OCI-LY1 (cell line): ENCODE data around the gene DDI1.
"Not testable (repeated sequence)": the region's sequence is repeated elsewhere in the genome, so short reads cannot be mapped to it uniquely, and the experiment has no call there.

Experiments
- H2AFZ ChIP-seq: fragments of 200-600 bp; sonication (generic), shearing (Covaris generic); 2 replicates; pipeline ENCODE4 v1.6.0; 2014; ENCODE audit warnings: antibody characterized with exemption, mild to moderate bottlenecking, low read length
- H3F3A ChIP-seq: fragments of 200-600 bp; sonication (generic), shearing (Covaris generic); 2 replicates; pipeline ENCODE4 v1.6.0; 2014; ENCODE audit warnings: mild to moderate bottlenecking, antibody characterized with exemption, low read length, moderate library complexity; ENCODE audit not compliant: insufficient read depth
- H3K27ac ChIP-seq: fragments of 200-600 bp; sonication (generic); 2 replicates; pipeline ENCODE4 v1.5.1; 2014; ENCODE audit warnings: low read length, mixed run types, mild to moderate bottlenecking, low read depth; ENCODE audit not compliant: poor library complexity, severe bottlenecking
- H3K27me3 ChIP-seq: fragments of 200-600 bp; sonication (generic); 2 replicates; pipeline ENCODE4 v1.6.0; 2014; ENCODE audit warnings: antibody characterized with exemption, mild to moderate bottlenecking, low read length, moderate library complexity; ENCODE audit not compliant: insufficient read depth
- H3K36me3 ChIP-seq: fragments of 200-600 bp; sonication (generic); 2 replicates; pipeline ENCODE4 v1.6.1; 2014; ENCODE audit warnings: mild to moderate bottlenecking, antibody characterized with exemption, low read length, moderate library complexity, mixed read lengths; ENCODE audit not compliant: insufficient read depth
- H3K4me1 ChIP-seq: fragments of 200-600 bp; sonication (generic); 2 replicates; pipeline ENCODE4 v1.5.1; 2014; ENCODE audit warnings: mild to moderate bottlenecking, low read length, moderate library complexity; ENCODE audit not compliant: insufficient read depth, severe bottlenecking
- H3K4me2 ChIP-seq: fragments of 200-600 bp; sonication (generic), shearing (Covaris generic); 2 replicates; pipeline ENCODE4 v1.6.1; 2014; ENCODE audit warnings: low read length
- H3K4me3 ChIP-seq: fragments of 200-600 bp; sonication (generic); 2 replicates; pipeline ENCODE4 v1.5.1; 2014; ENCODE audit warnings: low read length, low read depth, mild to moderate bottlenecking, mixed read lengths; ENCODE audit not compliant: poor library complexity, severe bottlenecking
- H3K79me2 ChIP-seq: fragments of 200-600 bp; shearing (Covaris generic); 2 replicates; pipeline ENCODE4 v1.6.1; 2016; ENCODE audit warnings: mixed run types, low read length, mixed read lengths; ENCODE audit not compliant: insufficient read depth
- H3K9ac ChIP-seq: fragments of 200-600 bp; sonication (generic), shearing (Covaris generic); 2 replicates; pipeline ENCODE4 v1.6.1; 2014; ENCODE audit warnings: mild to moderate bottlenecking, low read length, mixed read lengths
- H3K9me2 ChIP-seq: fragments of 200-600 bp; sonication (generic), shearing (Covaris generic); 2 replicates; pipeline ENCODE4 v1.6.1; 2014; ENCODE audit warnings: low read depth, mild to moderate bottlenecking, low read length, mixed read lengths
- H3K9me3 ChIP-seq: fragments of 200-600 bp; shearing (Covaris generic); 2 replicates; pipeline ENCODE4 v1.6.1; 2014; ENCODE audit warnings: low read length, mixed read lengths
- H4K20me1 ChIP-seq: fragments of 200-600 bp; sonication (generic), shearing (Covaris generic); 2 replicates; pipeline ENCODE4 v1.6.0; 2016; ENCODE audit warnings: mild to moderate bottlenecking, low read length; ENCODE audit not compliant: insufficient read depth
- EZH2 ChIP-seq: fragments of 200-600 bp; sonication (generic), shearing (Covaris generic); IDR thresholded peaks from 2 replicates; pipeline ENCODE4 v1.8.0; 2017; ENCODE audit warnings: borderline replicate concordance, mixed run types, mild to moderate bottlenecking, antibody characterized with exemption, low read length, moderate library complexity, mixed read lengths
- TF ChIP-seq, protein P1 (sequence below): fragments of 200-600 bp; sonication (generic), shearing (Covaris generic); IDR thresholded peaks from 2 replicates; pipeline ENCODE4 v1.5.1; 2017; ENCODE audit warnings: mild to moderate bottlenecking, antibody characterized with exemption, low read length, moderate library complexity, mixed read lengths

DDI1 gene

GRCh38 chr11:104043142-104043541, 6.7 kb downstream of the DDI1 start:
- Histone ChIP-seq H4K20me1 (no peaks in the 10 kb centered on the region), H3K9me3 (no peaks in the 10 kb centered on the region), H3K36me3 (no peaks in the 10 kb centered on the region), H3K4me1 (no peaks in the 10 kb centered on the region), H3K4me3 (no peak overlapping the region), H3K27ac (no peak overlapping the region), H3F3A (no peaks in the 10 kb centered on the region), H3K79me2 (no peaks in the 10 kb centered on the region), H3K9me2 (no peaks in the 10 kb centered on the region), H3K9ac (no peak overlapping the region), H2AFZ (no peak overlapping the region; the same call in 1 of the 2 replicates), H3K4me2 (no peak overlapping the region), H3K27me3 (no peaks in the 10 kb centered on the region)
- no peak for TF ChIP-seq EZH2
- TF ChIP-seq, protein P1, sequence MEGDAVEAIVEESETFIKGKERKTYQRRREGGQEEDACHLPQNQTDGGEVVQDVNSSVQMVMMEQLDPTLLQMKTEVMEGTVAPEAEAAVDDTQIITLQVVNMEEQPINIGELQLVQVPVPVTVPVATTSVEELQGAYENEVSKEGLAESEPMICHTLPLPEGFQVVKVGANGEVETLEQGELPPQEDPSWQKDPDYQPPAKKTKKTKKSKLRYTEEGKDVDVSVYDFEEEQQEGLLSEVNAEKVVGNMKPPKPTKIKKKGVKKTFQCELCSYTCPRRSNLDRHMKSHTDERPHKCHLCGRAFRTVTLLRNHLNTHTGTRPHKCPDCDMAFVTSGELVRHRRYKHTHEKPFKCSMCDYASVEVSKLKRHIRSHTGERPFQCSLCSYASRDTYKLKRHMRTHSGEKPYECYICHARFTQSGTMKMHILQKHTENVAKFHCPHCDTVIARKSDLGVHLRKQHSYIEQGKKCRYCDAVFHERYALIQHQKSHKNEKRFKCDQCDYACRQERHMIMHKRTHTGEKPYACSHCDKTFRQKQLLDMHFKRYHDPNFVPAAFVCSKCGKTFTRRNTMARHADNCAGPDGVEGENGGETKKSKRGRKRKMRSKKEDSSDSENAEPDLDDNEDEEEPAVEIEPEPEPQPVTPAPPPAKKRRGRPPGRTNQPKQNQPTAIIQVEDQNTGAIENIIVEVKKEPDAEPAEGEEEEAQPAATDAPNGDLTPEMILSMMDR: no peak

DNA sequence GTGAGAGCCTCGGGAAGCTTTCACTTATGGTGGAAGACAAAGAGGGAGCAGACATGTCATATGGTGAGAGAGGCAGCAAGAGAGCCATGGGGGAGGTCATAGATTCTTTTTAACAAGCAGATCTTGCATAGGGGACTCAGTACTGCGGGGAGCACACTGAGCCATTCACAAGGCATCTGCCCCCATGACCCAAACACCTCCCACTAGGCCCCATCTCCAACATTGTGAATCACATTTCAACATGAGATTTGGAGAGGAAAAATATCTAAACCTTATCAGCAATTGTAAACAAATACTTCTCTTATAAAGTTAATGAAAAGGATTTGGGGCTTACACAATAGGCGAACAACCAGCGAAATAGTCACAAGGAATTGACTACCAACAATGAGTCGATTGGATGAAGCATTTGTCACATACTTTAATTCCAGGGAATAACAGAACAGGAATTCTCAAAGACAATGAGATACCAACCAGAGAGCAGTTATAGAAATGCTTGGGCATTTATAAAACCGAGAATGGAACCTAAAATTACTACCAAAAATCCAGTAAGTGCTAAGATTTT, 7.3 kb downstream of the DDI1 start:
- H3K27ac ChIP-seq: no peak overlapping the region
- H3K4me1 ChIP-seq: no peaks in the 10 kb centered on the region
- no peak overlapping the region for H3K4me3 ChIP-seq
- TF ChIP-seq EZH2: no peak
- TF ChIP-seq, protein P1: no peak
- H3K36me3 ChIP-seq: no peaks in the 10 kb centered on the region
- no peak overlapping the region for H2AFZ ChIP-seq
- no peak overlapping the region for H3K4me2 ChIP-seq
- H3K27me3 ChIP-seq: no peaks in the 10 kb centered on the region
- H4K20me1 ChIP-seq: no peaks in the 10 kb centered on the region
- no peaks in the 10 kb centered on the region for H3K79me2 ChIP-seq
- no peaks in the 10 kb centered on the region for H3K9me2 ChIP-seq
- H3K9me3 ChIP-seq: no peaks in the 10 kb centered on the region
- no peak overlapping the region for H3K9ac ChIP-seq
- no peaks in the 10 kb centered on the region for H3F3A ChIP-seq

- no peak overlapping the region for H2AFZ ChIP-seq
- TF ChIP-seq, protein P1: no peak
- no peak for TF ChIP-seq EZH2
- H3K27ac ChIP-seq: no peak overlapping the region
- no peaks in the 10 kb centered on the region for H3K36me3 ChIP-seq
- H3K27me3 ChIP-seq: no peaks in the 10 kb centered on the region
- no peaks in the 10 kb centered on the region for H3K9me3 ChIP-seq
- H3K4me3 ChIP-seq: no peak overlapping the region
- no peaks in the 10 kb centered on the region for H3F3A ChIP-seq
- no peaks in the 10 kb centered on the region for H3K79me2 ChIP-seq
- H4K20me1 ChIP-seq: no peaks in the 10 kb centered on the region
- no peaks in the 10 kb centered on the region for H3K9me2 ChIP-seq
- no peak overlapping the region for H3K4me2 ChIP-seq
- H3K4me1 ChIP-seq: no peaks in the 10 kb centered on the region
- H3K9ac ChIP-seq: no peak overlapping the region
Observed at GRCh38 chr11:104046331-104046730, 9.9 kb downstream of the DDI1 start.

DNA sequence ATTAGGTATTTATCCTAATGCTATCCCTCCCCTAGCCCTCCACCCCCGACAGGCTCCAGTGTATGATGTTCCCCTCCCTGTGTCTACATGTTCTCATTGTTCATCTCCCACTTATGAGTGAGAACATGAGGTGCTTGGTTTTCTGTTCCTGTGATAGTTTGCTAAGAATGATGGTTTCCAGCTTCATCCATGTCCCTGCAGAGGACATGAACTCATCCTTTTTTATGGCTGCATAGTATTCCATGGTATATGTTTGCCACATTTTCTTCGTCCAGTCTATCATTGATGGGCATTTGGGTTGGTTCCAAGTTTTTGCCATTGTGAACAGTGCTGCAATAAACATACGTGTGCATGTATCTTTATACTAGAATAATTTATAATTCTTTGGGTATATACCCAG, 10.4 kb downstream of the DDI1 start:
- not testable (repeated sequence) for H3K79me2 ChIP-seq, H2AFZ ChIP-seq, H3F3A ChIP-seq, H3K27ac ChIP-seq, H3K9me3 ChIP-seq, H3K4me2 ChIP-seq, H3K9ac ChIP-seq, H3K4me1 ChIP-seq, H3K36me3 ChIP-seq, H3K4me3 ChIP-seq, H3K27me3 ChIP-seq, H4K20me1 ChIP-seq, H3K9me2 ChIP-seq
